IMR-90 (cell line): ENCODE results near the gene KBTBD7.

Source experiments
- BHLHE40 ChIP-seq: fragments of 150-350 bp; IDR thresholded peaks from 2 replicates; pipeline ENCODE4 v1.6.1; 2016; ENCODE audit warnings: mild to moderate bottlenecking, low read depth, low read length
- CEBPB ChIP-seq: IDR thresholded peaks from 2 replicates; pipeline ENCODE4 v1.6.1; 2012; ENCODE audit warnings: low read depth, low read length, improper control_type of control experiment
- CHD1 ChIP-seq: IDR thresholded peaks from 2 replicates; pipeline ENCODE4 v1.6.1; 2012; ENCODE audit warnings: low read depth, low read length, improper control_type of control experiment
- CTCF ChIP-seq: conservative IDR thresholded peaks from 2 replicates; pipeline ENCODE4 v1.5.1; 2012; ENCODE audit warnings: mild to moderate bottlenecking, low read depth, low read length, improper control_type of control experiment
- ELK1 ChIP-seq: fragments of 150-350 bp; IDR thresholded peaks from 2 replicates; pipeline ENCODE4 v1.6.1; 2016; ENCODE audit warnings: low read depth, mild to moderate bottlenecking, low read length, moderate library complexity, borderline replicate concordance
- FOS ChIP-seq: fragments of 150-350 bp; IDR thresholded peaks from 2 replicates; pipeline ENCODE4 v1.6.1; 2016; ENCODE audit warnings: low read depth, low read length
- MXI1 ChIP-seq: IDR thresholded peaks from 2 replicates; pipeline ENCODE4 v1.6.1; 2012; ENCODE audit warnings: low read depth, mild to moderate bottlenecking, low read length, moderate library complexity, borderline replicate concordance
- NFE2L2 ChIP-seq: fragments of 150-350 bp; IDR thresholded peaks from 2 replicates; pipeline ENCODE4 v1.6.1; 2016; ENCODE audit warnings: low read depth, mild to moderate bottlenecking, low read length
- POLR2A ChIP-seq: IDR thresholded peaks from 2 replicates; pipeline ENCODE4 v1.6.1; 2012; ENCODE audit warnings: mild to moderate bottlenecking, low read depth, low read length
- RAD21 ChIP-seq: IDR thresholded peaks from 2 replicates; pipeline ENCODE4 v1.6.1; 2012; ENCODE audit warnings: low read length, improper control_type of control experiment
- RFX5 ChIP-seq: IDR thresholded peaks from 2 replicates; pipeline ENCODE4 v1.8.0; 2012; ENCODE audit warnings: low read depth, mild to moderate bottlenecking, low read length, moderate library complexity
- SMC3 ChIP-seq: fragments of 150-350 bp; IDR thresholded peaks from 2 replicates; pipeline ENCODE4 v1.6.1; 2016; ENCODE audit warnings: low read depth, mild to moderate bottlenecking, antibody characterized with exemption, low read length, moderate library complexity
- USF2 ChIP-seq: fragments of 150-350 bp; IDR thresholded peaks from 2 replicates; pipeline ENCODE4 v1.6.1; 2017; ENCODE audit warnings: mild to moderate bottlenecking, antibody characterized with exemption, low read length, low read depth

GRCh38 chr13:41229356-41229755, 35.0 kb upstream of the KBTBD7 start:
- TF ChIP-seq CTCF (no peak), POLR2A (no peak), RAD21 (no peak), CHD1 (no peak), NFE2L2 (no peak), USF2 (no peak), RFX5 (no peak), CEBPB (no peak), MXI1 (no peak), SMC3 (no peak), FOS (no peak), BHLHE40 (no peak), ELK1 (no peak)
